ENCODE data around the gene TIFAB.

TIFAB gene

DNA sequence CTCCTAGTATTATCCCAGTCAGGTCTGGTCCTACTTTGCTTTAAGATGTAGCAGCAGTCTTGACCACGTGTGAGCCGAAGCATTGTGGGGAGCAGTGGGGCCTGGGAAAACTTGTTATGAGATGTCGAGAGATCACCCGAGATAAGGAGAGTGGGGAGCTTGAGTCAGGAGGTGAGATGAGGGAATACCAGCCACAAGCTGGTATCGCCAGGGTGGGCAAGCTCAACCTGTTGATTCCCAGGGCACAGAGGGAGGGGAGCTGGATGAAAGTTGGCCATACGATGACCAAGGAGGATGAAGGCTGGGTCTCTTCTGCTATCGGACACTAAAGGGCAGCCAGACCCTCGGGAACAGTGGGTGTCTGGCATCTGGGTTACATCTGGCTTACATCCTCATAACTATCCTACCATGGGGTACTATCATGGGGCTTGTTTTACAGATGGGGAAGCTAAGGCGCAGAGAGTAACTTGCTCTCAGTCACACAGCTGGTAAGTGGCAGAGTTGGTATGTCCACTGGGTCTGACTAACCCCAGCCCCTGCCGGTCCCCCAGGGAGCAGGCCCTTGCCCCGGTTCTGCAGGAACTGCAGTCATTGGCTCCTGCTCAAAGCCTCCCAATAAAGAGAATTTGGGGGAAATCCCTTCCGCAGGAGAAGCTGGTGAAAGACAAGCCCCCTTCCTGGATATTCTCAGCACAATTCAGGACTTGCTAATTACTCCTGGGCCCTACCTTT lies 13.4 kb upstream of the TIFAB start:
- no peaks in the 10 kb centered on the region for H3K36me3 ChIP-seq
- H3K4me3 ChIP-seq (ENCODE audit: low read depth in 1 of 2, low read length in 1 of 2): no peak overlapping the region
- TF ChIP-seq CTCF (IDR thresholded peaks at IDR 0.05): no peak
- H3K9me3 ChIP-seq: no peaks in the 10 kb centered on the region
- H3K27ac ChIP-seq: no peak overlapping the region
- peaks cover 95% of the 10 kb centered on the region for H3K27me3 ChIP-seq
- H3K4me1 ChIP-seq (ENCODE audit: control insufficient read depth in 1 of 2, insufficient read depth in 1 of 2, low read depth in 1 of 2, low read length in 1 of 2): peaks cover 3 to 5% of the 10 kb centered on the region in 2 experiments

DNA sequence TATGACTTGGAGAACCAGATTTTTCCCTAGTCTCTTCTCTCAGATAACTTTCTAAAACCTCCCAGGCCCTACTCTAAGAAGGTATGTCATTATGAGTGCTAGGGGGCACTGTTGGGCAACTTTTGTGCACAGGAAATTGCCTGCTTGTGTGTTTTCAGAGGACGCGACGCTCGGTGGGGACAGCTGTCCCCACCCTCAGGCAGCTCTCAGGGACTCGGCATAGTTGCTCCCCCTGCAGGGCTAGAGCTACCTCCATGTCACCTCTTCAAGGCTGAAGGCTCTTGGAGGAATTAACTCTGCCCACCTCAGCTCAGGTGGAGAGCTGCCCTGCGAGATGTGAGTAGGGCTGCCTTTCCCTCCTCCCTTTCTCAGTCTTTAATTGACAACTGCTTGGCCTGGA lies 10.2 kb upstream of the TIFAB start:
- H3K4me1 ChIP-seq (ENCODE audit: control insufficient read depth in 1 of 2, insufficient read depth in 1 of 2, low read depth in 1 of 2, low read length in 1 of 2): peaks cover 3 to 5% of the 10 kb centered on the region in 2 experiments
- H3K27ac ChIP-seq: no peak overlapping the region
- TF ChIP-seq CTCF (IDR thresholded peaks at IDR 0.05): no peak
- no peak overlapping the region for H3K4me3 ChIP-seq (ENCODE audit: low read depth in 1 of 2, low read length in 1 of 2)
- H3K9me3 ChIP-seq: no peaks in the 10 kb centered on the region
- H3K36me3 ChIP-seq: no peaks in the 10 kb centered on the region
- peaks cover 82% of the 10 kb centered on the region for H3K27me3 ChIP-seq

DNA sequence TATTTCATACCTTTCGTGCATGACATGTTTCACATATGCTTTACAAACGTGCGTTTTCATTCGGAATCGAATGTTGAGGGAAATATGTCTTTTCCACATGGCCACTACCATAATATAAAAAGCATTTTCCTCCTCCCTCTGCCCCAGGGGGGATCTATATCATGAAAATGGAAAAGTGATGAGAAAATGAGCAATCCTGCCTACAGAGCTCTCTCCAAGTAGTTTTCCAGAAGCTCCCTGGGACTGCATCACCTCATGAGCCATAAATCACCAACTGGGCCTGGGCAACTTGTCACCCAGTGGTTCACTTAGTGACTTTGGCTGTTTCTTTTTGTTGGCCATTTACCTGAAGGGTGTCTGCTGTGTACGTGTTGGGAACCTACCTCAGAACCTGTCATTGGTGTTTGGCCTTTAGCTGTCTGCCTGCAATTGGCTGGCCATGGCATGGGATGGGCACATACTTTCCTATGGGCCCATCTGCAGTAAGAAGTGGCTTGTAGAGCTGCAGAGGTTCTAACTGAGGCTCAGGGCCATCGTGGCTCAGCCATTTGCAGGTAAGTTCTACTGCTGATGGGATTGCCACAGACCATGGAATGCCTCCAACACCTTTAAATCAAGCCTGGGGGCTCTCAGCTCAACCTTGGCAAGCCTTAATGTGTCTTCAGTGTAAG lies 9.5 kb upstream of the TIFAB start:
- TF ChIP-seq CTCF (IDR thresholded peaks at IDR 0.05): no peak
- Histone ChIP-seq H3K27ac (no peak overlapping the region), H3K36me3 (no peaks in the 10 kb centered on the region), H3K4me1 (ENCODE audit: control insufficient read depth in 1 of 2, insufficient read depth in 1 of 2, low read depth in 1 of 2, low read length in 1 of 2) (peaks cover 3 to 5% of the 10 kb centered on the region in 2 experiments), H3K4me3 (ENCODE audit: low read depth in 1 of 2, low read length in 1 of 2) (no peak overlapping the region), H3K9me3 (no peaks in the 10 kb centered on the region), H3K27me3 (peaks cover 75% of the 10 kb centered on the region)

- Histone ChIP-seq H3K36me3 (no peaks in the 10 kb centered on the region), H3K27me3 (peaks cover 63% of the 10 kb centered on the region), H3K4me1 (ENCODE audit: control insufficient read depth in 1 of 2, insufficient read depth in 1 of 2, low read depth in 1 of 2, low read length in 1 of 2) (no peaks in the 10 kb centered on the region), H3K27ac (no peak overlapping the region), H3K9me3 (no peaks in the 10 kb centered on the region), H3K4me3 (ENCODE audit: low read depth in 1 of 2, low read length in 1 of 2) (no peak overlapping the region)
- TF ChIP-seq CTCF (IDR thresholded peaks at IDR 0.05): no peak
Measured at GRCh38 chr5:135460246-135461033, 8.3 kb upstream of the TIFAB start.

DNA sequence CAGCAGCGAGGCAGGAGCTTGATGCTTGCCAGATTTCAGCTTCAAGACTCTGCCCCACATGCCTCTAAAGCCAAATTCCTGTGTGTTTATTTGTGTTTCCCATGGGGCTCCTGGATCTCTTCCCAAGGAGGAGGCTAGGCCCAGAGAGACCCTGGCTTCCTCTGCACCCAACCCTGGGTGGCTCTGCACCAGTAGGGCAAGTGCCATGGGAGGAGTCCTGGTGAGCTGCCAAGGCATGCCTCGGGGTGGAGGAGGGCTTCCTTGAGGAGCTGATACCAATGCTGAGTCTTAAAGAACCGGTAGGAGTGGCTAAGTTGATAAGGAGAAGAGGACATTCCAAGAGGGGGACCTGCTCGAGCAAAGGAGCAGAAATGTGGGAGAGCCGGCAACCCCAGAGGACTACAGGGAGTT lies 6.8 kb upstream of the TIFAB start:
- Histone ChIP-seq H3K4me3 (ENCODE audit: low read depth in 1 of 2, low read length in 1 of 2) (no peak overlapping the region), H3K9me3 (no peaks in the 10 kb centered on the region), H3K36me3 (no peaks in the 10 kb centered on the region), H3K27me3 (peaks cover 48% of the 10 kb centered on the region), H3K4me1 (ENCODE audit: control insufficient read depth in 1 of 2, insufficient read depth in 1 of 2, low read depth in 1 of 2, low read length in 1 of 2) (no peaks in the 10 kb centered on the region), H3K27ac (no peak overlapping the region)
- TF ChIP-seq CTCF (IDR thresholded peaks at IDR 0.05): no peak

All from neutrophil (primary cell).